Measurements from ENCODE around the gene TEX29.

The TEX29 gene

DNA sequence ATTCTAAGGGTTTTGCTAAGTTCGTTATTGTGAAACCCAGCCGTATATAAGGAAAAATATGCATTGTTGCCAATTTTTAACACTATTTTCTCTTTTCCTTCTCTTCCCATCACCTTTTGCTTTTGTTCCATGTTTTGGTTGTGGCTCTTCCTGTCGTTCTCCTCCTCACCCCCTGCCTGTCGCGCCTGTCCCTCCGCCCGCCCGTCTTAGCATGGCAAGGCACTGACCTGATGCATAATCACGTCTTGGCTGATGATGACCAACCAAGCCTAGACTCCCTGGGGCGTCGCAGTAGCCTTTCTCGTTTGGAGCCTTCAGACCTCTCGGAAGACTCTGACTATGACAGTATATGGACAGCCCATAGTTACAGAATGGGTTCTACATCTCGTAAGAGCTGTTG, 28.5 kb upstream of the TEX29 start:
- no peak for DNase-seq

DNA sequence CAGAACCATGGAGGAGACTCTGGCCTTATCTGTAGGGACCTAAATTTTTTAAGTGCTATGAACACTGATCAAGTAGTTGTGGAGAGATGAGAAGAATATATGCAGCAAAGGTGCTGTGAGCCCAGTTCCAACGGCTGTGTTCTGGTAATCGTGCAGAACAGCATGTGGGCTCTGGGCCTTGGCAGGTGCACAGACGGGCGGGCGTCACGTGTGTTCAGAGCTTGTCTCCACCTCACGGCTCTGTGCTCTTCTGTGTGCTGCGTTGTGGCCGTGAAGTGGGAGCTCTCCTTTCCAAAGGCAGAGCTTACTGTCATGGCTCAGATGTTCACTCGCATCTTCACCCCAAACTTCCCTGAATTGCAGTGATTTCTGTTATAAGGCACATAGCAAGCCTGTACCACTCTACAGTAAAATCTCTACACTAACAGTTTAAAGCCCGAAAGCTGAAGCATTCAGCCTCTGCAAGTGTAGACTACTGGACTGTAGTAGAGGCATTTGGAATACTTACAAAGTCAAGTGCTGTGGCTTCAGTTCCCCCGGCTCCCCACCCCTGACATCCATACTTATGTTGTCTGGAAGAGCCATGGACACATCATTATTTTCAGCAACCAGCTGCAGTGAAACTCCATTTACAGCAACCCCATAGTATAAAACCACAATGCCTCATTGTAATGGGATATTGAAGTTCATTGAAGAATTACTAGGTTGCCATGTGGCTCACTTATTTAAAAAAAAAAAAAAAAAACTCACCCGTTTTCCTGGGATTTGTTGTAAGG, 27.5 kb upstream of the TEX29 start:
- DNase-seq: no peak

DNA sequence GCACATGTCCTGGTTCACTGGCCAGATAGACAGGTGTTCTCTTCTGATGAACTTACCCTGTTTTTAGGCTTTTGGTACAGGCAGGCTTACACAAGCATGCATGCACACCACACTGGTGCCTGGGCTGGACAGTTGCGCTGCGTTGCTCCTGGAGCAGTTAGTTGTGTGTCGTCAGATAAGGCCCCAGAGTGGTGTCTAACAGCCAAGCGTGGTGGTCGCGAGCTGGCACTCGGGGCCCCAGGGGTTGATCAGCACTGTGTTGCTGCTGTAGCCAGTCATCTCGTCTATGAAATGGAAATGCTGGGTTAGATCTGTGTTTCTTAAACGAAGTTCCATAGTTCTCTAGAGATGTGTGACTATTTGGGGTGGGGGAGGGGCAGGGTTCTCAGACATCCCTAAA, 24.6 kb upstream of the TEX29 start:
- DNase-seq: no peak

DNA sequence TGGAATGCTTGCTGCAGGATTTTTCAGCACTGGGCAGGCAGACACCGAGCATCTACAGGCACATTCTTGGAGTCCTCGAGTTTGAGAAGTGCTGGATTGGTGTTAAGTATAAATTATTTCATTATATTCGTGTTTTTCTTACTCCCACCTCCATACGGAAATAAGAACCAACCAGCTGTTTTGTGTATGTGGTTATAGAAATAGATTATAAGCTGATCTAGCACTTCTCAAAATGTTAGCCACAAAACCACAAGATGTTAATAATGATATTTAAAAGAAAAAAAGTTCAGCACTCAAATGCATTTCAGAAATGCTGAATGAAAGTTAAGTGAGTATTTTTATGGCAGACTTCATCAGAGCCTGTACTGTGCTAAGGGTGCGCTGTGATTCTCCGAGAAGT, 24.0 kb upstream of the TEX29 start:
- DNase-seq: no peak

DNA sequence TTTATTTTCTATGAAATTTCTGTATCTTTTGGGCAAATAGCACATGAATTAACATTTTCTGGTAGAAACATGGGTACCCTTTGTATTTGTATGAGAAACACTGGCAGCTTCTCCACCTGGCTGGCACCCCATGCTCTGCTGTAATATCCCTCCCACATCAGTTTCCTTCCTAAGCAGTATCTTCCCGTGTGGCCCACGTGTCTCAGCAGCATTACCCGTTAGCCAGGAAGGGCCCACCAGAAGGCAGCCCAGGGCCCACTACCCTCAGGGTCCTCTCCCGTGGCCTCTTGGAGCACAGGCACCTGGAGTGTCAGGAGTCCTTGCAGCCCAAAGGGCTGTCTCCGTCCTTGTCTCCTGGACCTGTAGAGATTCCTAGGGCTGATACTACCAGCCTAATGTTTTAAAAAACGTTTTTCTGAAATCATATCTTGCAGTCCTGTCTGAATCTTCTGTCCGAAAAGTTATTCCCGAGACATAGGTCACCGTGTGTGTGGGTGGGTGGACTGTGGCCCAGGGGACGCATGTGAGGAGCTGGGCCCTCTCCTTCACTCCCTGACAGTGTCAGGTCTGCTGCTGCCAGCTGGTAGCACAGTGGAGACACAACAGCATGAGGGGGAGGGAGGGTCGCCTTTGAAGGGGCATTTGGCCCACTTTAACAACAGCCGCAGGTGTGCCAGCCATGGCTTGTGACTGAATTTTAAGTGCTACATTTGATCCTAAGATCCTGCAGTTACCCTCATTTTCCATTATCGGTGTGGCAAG, 22.0 kb upstream of the TEX29 start:
- DNase-seq: no peak

DNA sequence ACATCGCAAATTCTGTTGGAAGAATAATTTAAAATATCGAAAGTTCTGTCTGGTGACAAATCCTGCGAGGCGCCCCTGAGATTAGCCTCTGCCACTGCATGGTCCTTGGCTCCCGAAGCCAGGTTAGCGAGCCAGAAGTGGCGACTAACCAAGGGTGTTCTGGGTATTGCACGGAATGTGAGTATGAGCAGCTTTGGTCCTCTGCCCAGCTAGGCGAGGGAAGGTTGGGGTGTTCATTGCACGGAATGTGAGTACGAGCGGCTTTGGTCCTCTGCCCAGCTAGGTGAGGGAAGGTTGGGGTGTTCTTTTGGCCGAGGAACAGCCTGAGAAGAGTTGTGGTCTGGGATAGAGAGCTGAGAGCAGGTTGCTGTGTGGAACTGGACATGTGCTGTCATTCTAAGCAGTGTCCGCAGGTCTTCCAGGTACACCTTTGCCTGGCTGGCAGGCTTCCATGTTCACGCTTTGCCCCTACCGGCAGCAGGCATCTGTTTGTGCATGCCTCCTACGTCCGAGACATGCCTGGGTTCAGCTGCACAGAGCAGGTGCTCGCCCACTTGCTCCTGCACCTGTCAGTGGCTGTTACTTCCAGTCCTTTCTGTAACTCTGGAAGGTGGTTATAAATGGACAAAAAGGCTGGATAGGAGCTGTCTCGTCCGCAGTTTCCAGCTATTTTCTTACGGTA, 18.3 kb upstream of the TEX29 start:
- no peak for DNase-seq

DNA sequence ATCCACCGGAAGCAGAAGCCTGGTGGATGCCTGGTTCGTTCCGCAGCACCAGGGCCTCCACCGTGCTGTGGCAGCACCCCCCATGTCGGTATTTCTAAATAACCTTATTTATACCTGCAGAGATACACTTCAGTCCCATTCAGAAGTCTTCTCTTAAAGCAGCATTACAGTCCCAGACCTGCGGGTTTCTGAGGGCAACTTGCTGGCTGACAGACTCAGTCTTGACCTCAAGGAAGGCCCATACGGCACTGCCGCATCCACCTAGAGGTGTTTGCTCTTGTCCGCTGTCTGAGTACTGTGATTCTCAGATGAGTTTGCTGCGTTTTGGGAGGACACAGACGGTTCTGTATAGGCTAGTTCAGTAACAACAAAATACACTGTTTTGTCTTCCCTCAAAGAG, 16.9 kb upstream of the TEX29 start:
- no peak for DNase-seq

DNA sequence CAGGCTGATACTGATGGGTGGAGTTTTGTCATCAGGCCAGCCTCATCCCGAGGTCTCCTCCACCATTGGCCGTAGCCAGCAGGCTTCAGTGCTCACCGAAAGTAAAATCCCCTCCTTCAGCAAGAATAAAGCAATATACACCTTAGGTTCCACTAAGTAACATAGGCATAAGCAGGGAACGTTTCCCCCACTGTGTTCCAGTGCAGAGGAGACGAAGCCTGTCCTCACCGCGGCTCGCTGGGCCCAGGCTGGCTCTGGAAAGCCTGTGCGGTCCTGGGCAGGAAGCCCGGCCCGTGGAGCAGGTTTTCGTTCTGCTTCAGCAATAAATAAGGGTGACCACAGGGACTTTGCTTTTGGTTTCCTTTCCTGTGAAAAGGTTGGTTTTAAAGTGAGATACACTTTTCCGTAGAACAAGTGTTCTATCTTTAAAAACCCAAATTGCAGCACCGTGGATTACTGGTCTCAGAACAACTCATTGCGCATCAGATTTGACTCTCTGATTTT, 16.3 kb upstream of the TEX29 start:
- DNase-seq: no peak

DNA sequence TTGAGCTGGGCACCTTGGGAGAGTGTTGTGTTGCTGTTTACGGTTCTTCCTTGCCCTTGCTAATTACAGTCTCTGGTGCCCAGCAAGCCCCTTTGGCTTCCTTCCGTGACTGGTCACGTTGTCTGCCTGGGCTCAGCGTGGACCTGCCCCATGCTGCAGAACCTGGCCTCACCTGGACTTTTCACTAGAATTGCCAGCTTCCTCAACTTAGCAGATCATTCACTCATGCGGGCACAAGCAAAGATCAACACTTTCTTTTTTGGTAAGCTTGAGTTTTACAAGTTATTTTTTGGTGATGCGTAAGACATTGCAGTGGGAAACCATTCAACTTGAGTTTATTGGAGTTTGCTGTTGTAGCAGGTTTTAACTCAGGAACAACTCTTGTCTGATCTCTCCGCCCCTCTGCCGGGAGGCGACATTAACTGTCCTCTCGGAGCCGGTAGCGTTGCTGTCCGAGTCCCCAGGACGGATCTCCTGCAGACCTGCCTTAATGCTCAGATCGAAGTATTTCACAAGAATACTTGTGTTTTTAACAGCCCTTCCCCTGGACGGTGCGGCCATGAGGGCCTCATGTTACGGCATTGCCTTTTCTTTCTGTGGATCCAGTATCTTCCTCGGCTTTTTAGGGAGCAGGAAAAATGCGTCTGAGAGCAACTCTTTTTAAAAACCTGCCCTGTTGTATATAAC, 15.7 kb upstream of the TEX29 start:
- DNase-seq: no peak

DNA sequence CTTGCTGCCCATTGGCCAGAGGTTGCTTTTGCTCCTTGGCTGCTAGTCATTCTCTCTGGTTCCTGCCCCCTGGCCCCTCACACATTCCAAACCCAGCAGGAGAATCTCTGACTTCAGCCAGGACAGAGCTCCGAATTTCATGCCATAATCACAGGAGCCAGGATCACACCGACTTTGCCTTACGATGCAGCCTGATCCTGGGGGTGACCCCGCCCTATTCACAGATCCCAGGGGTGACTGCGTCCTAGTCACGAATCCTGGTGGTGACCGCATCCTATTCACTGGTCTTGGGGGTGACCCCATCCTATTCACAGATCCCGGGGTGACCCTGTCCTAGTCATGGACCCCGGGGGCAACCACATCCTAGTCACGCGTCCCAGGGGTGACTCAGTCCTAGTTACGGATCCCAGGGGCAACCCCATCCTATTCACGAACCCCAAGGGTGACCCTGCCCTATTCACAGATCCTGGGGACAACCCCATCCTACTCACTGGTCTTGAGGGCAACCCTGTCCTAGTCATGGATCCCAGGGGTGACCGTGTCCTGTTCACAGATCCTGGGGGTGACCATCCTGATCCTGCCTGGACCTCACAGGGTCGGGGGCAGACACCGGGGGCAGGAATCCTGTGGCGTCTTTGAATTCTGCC, 7.4 kb upstream of the TEX29 start:
- DNase-seq: no peak

DNA sequence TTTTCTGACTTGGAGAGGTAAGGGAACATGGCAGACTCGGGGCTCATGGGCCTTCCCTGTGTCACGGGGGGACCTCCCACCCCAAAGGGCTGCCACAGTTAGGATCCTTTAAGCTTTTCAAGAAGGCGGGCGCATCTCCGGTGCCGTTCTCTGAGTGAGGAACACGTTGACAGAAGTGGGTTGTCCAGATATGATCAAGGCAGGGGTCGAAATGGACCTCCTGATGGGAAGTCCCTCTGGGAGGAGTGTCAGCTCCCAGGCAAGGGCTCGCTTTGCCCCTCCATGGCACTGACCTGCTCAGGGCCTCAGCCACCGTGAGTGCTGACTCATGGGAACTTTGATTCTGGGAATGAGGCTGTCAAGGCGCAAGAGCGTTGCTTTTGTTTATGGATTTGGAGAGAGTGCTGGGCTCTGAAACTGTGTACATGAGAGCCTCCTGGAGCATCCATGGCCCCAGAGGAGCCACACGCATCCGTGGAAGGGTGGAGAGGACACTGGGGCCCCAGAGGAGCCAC, 6.5 kb upstream of the TEX29 start:
- DNase-seq: no peak

DNA sequence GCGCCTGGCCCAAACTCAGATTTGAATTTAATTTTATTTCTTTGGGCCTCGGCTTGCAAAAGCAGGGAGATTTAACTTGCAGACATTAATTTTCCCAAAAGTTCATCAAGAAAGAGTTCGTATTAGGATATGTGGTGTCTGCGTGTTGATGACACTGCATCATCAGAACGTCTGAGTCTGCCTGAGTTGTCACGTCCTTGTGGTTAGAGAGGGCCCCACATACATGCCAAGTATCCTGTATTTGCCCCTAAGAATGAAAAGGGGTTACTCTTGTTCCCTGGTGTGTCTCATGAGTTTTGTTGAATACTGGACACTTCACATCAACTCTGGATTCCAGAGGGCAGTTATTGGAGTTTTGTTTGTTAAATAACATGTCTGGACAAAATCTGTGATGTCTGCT, 5.6 kb upstream of the TEX29 start:
- no peak for DNase-seq

DNA sequence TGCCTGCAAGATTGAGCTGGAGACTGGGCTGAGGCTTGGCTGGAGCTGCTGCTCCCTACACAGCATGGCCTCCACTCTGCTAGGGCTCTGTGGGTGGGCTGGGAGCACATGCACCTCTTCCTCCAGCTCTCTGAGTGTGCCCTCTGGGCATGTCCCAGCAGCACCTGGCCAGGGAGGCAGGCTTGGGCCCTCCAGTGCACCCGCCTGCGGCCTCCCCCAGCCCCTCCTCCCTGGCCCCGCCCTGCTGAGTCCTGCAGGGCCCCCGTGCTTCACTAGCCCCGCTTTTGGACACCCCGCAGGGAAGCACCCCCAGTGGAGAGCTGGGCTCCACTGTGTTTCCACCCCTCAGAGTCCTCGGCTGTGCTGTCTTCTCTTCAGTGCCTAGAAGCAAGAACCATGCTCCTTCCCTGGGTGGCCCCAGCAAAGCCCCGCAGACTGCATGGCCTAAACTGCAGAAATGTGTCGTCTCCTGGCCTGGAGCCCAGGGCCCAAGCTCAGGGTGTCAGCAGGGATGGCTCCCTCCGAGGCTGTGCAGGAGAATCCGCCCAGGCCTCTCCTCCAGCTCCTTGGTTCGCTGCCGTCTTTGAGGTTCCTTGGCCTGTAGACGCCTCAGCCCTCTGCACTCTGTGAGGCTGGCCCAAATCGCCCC, 5.0 kb upstream of the TEX29 start:
- DNase-seq: no peak

DNA sequence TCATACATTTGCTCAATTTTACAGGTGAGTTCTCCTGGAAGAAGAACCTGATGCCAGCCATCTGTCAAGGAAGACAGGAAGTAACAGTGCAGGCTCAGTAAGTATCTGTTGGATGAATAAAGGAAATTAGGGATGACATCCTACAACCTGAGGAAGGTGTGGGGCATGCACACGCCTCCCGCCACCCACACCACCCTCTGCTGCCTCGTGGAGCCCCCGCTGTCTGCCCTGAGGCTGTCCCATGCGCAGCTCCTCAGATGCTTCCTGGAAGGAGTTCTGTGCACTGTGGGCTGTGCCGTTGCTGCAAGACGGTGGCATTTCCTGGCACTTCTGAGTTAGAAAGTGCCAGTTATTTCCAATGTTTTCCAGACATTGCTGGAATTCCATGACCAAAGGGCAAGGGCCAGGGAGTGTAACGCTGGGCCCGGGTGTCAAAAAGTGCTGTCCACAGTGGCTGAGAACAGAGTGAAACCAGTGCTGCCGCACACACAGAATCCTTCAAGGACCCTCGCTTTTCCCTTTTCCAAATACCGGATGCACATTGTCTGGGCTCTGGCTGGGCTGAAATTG, 4.2 kb upstream of the TEX29 start:
- no peak for DNase-seq

DNA sequence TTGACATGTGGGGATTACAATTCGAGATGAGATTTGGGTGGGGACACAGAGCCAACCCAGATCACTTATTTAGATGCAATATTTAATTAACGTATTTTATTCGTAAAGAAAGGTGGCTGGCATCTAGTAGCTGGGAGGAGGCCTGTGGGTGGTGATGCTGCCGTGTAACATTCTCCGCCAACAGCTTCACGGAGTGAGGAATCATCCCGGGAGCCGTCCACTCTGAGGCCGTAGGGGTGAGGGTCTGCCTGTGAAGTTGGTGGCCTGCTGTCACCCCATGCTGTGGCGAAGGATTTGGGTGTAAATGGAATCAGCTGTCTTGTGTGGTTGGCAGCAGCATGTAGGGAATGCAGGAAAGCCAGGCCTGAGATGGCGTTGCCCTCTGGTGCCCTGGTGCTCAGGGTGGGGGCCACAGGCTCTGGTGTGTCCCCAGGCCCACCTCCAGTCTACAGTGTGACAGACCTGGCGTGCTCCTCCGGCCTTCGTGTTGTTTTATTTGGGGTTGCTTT, 3.3 kb upstream of the TEX29 start:
- DNase-seq: no peak

DNA sequence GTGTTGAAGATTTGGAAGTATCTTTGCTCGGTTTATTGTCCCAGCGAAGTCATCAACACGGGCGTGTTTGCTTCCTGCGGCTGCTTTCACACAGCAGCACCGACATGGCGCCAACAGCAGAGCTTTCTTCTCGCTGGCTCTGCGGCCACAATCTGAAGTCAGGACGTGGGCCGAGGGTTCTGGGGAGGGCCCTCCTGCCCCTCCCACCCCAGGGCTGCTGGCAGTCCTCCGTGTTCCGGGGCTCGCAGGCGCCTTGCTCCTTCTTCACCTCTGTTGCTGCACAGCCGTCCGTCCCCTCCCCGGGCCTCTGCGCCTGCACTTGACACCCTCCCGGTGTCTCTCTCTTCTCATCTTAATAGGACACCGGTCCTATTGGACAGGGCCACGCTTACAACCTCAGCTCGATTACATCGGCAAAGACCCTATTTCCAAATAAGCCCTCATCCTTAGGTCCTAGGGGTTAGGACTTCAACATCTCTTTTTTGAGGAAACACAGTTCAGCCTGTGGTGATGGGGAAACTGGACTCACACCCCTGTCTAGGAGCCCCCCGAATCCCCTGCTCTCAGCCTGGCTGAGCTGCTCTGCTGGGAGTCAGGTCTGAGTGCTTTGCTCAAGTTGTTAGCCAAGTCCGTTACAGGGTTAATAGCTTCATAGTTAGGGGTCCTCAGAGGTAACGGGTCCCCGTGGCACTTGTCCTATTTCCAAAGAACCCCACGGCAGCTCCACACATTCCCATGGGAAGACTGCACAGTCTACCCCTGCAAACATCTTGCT, 2.7 kb upstream of the TEX29 start:
- DNase-seq: no peak

DNA sequence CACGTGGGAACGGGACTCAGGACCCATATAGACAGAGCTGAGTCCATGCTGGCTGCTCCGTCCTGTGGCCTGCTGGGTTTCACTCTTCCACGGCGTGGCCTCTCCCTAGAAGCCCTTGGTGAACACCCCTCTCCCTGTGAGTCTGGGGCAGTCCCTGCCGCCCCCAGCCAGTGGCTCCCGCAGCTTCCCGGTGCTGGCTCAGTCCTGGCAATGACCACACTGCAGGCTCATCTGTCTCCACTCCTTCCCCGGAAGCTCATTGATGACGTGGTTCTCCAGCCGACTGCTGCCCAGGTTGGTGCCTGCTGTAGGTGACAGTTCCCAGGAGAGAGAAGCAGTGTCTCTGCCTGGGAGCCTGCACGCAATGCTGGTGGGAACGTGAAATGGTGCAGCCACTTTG, 2.1 kb upstream of the TEX29 start:
- DNase-seq: no peak

DNA sequence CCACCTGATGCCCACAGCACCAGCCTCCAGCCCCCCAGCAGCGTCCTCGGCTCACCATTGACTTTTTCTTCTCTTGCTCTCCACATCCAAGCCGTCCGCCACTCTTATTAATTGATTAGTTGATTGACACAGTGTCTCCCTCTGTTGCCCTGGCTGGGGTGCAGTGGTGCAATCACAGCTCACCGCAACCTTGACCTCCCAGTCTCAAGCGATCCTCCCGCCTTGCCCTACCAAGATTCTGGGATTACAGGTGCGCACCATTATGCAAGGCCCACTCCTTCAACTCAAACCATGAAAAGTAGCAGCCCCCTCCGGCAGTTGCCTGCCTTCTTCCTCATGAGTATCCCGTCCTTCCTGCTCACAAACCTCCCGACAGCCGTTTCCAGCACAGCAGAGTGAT, 921 bp upstream of the TEX29 start:
- no peak for DNase-seq

DNA sequence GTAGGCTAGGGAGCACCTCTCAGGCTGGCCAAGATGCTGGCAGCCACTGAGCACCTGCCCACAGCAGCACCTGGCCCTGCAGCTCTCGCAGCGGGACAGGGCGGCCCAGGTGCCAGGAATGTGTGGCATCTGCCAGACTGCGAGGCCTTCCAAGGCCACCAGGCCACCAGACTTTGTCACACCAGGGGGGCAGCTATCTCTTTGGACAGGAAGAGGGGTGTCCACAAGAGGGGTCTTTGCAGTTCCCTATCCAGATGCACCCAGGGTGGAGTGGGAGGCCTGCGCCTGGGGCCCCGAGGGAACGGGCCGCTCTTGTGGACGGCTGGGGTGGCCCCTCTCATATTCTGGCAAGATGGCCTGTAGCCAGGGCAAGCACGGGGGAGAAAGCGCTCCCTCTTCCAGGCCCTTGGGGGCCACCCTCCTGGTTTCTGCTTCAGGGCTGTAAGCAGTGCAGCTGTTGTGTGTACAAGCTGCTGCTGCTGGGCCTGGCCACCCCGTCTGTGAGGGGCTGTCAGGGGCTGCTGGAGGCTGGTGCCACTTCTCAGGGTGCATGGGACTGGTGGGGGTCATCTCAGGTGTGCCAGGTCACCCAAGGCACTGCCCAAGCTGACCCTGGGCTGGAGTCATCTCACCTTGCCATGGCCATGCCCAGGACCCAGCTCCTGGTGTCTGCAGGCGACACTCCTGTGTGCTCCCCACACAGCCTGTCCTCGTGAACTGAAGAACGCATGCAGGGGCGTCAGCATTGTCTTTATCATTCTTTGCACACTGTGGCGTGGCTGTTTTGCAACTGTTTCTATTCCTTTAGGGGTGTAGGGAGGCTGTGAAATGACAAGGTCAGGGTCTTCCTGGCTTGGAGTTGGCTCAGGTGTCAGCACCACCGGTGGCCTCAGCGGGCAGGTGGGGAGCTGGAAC, 1.8 kb downstream of the TEX29 start:
- no peak for DNase-seq

Measured in suppressor macrophage (primary cell).